ENCODE results near the gene CCL27. TPM values are rescaled to one million over a fixed set of nuclear protein-coding genes. Genes with fewer than 3 reads are reported as not detected.

CCL27 gene
- total RNA-seq: not detected in 2 replicates

GRCh38 chr9:34662526-34663302, at the start of gene CCL27:
TSS of gene CCL27 (minus strand) at chr9:34662657. CDS start at chr9:34662633, 24 bp downstream.

GRCh38 chr9:34710023-34710422, 47.6 kb upstream of the CCL27 start, which contains the start of gene CCL21:
TSS of gene CCL21 (minus strand) at chr9:34710136. CDS start at chr9:34710066, 70 bp downstream.

GRCh38 chr9:34690983-34691935, 28.8 kb upstream of the CCL27 start, which contains the start of gene CCL19:
TSS of gene CCL19 (minus strand) at chr9:34691276. CDS start at chr9:34691139, 137 bp downstream.

GRCh38 chr9:34651876-34652601, 10.4 kb downstream of the CCL27 start, which contains the start of gene IL11RA:
TSS of gene IL11RA (plus strand) at chr9:34652185. CDS start at chr9:34655218, 3,033 bp downstream.

GRCh38 chr9:34646211-34647083, 16.0 kb downstream of the CCL27 start, which contains the start of gene GALT:
TSS of gene GALT (plus strand) at chr9:34646675. CDS start at chr9:34646705, 30 bp downstream.

GRCh38 chr9:34637356-34638137, 24.9 kb downstream of the CCL27 start, which contains the start of gene SIGMAR1:
TSS of gene SIGMAR1 (minus strand) at chr9:34637787. CDS start at chr9:34637697, 90 bp downstream.

GRCh38 chr9:34628656-34629490, 33.6 kb downstream of the CCL27 start, which contains the start of gene ARID3C:
TSS of gene ARID3C (minus strand) at chr9:34629066. CDS start at chr9:34628014, 1,052 bp downstream.

GRCh38 chr9:34620061-34620994, 42.1 kb downstream of the CCL27 start, which contains the start of gene DCTN3:
TSS of gene DCTN3 (minus strand) at chr9:34620495. CDS start at chr9:34620464, 31 bp downstream.

Small RNA genes within 50 kb of the gene (small RNA-seq; reads per million reads assigned to genes)
- gene CCL27: not detected

Other genes with a start within 250 kb of the CCL27 start
- gene FAM219A, start 204.1 kb downstream of the CCL27 start, total RNA-seq: 5.9 and 9.6 TPM in 2 replicates
- gene DNAI1, start 203.9 kb downstream of the CCL27 start, total RNA-seq: 0.20 TPM in 1 of 2 replicates, not detected in the other
- gene ENHO, start 139.7 kb downstream of the CCL27 start, total RNA-seq: under 0.01 TPM in 1 of 2 replicates, not detected in the other
- gene CNTFR, start 72.9 kb downstream of the CCL27 start, total RNA-seq: 0.20 and 0.37 TPM in 2 replicates
- gene RPP25L, start 50.6 kb downstream of the CCL27 start, total RNA-seq: 28.0 and 28.7 TPM in 2 replicates
- 76.8 and 112 TPM in 2 replicates for gene DCTN3, start 42.2 kb downstream of the CCL27 start, total RNA-seq
- under 0.01 TPM in 1 of 2 replicates, not detected in the other for gene ARID3C, start 33.6 kb downstream of the CCL27 start, total RNA-seq
- 124 and 130 TPM in 2 replicates for gene SIGMAR1, start 24.9 kb downstream of the CCL27 start, total RNA-seq
- gene GALT, start 16.0 kb downstream of the CCL27 start, total RNA-seq: 23.5 and 33.4 TPM in 2 replicates
- gene IL11RA, start 10.5 kb downstream of the CCL27 start, total RNA-seq: 6.1 and 15.1 TPM in 2 replicates
- not detected in 2 replicates for gene CCL19, start 28.6 kb upstream of the CCL27 start, total RNA-seq
- gene CCL21, start 47.5 kb upstream of the CCL27 start, total RNA-seq: not detected in 2 replicates